BJ (cell line): ENCODE results near the gene CARMIL1. TPM values are rescaled to one million over a fixed set of nuclear protein-coding genes. Genes with fewer than 3 reads are reported as not detected.
"Not testable (repeated sequence)": the region's sequence is repeated elsewhere in the genome, so short reads cannot be mapped to it uniquely, and the experiment has no call there.

Experiments used
- CTCF ChIA-PET: fragments of 350-600 bp; formaldehyde crosslinking; extraction: SDS; loops from one replicate; lab custom pipeline; 2021; ENCODE audit warnings: antibody characterized with exemption, inconsistent platforms; lab: Yijun Ruan, JAX
- POLR2A ChIA-PET: fragments of 300-600 bp; sonication (Branson Sonifier 250); formaldehyde crosslinking; extraction: SDS; loops from one replicate; lab custom pipeline; 2021; ENCODE audit warnings: antibody characterized with exemption; lab: Charles Lee
- DNase-seq: peaks from one replicate; pipeline ENCODE4 v3.0.0-alpha.2; 2011; ENCODE audit warnings: low read depth
- H3K27me3 ChIP-seq: 2 replicates; pipeline ENCODE4 v1.6.0; 2011; ENCODE audit warnings: low read length; ENCODE audit not compliant: control insufficient read depth, insufficient read depth
- H3K36me3 ChIP-seq: 2 replicates; pipeline ENCODE4 v1.5.1; 2011; ENCODE audit warnings: low read length; ENCODE audit not compliant: control insufficient read depth, insufficient read depth
- H3K4me3 ChIP-seq: 2 replicates; pipeline ENCODE4 v1.5.1; 2011; ENCODE audit warnings: low read depth, mild to moderate bottlenecking, control low read depth, low read length
- CTCF ChIP-seq: IDR thresholded peaks from 2 replicates; pipeline ENCODE4 v1.5.1; 2011; ENCODE audit warnings: low read depth, mild to moderate bottlenecking, control low read depth, inconsistent platforms, low read length, moderate library complexity; ENCODE audit not compliant: insufficient read depth
- polyA plus RNA-seq: library from polyadenylated mRNA; depleted of rRNA; stranded (reverse); fragments of >200 nt; gene quantifications from 2 replicates; pipeline ENCODE4 v1.2.3, GENCODE V29; 2011

Gene CARMIL1
- polyA plus RNA-seq, 1 experiment: 3.7 TPM

GRCh38 chr6:25296217-25296905 lies 17.2 kb downstream of the CARMIL1 start:
- Histone ChIP-seq H3K4me3 (no peak overlapping the region), H3K36me3 (0 out of 2 replicates have a peak, but pooled peaks cover 1% of the 10 kb centered on the region), H3K27me3 (no peaks in the 10 kb centered on the region)
- CTCF ChIA-PET: interaction anchor here (1.1 to 1.7 kb wide), 3 partner anchors 16 to 31 kb away, joined by 3 to 10 read pairs (median 6); partner anchors contain the start of gene CARMIL1
- no peak for DNase-seq
- POLR2A ChIA-PET: interaction anchor here (0.6 kb wide), 1 partner anchor 17 kb away, joined by 24 read pairs; no protein-coding TSS in a partner anchor
- no peak for TF ChIP-seq CTCF

- DNase-seq: peak; percentile 17
- H3K27me3 ChIP-seq: no peaks in the 10 kb centered on the region
- no peak overlapping the region for H3K4me3 ChIP-seq
- CTCF ChIA-PET: interaction anchor here (1.1 to 1.7 kb wide), 2 partner anchors 17 to 32 kb away, joined by 6 to 10 read pairs; partner anchors contain the start of gene CARMIL1
- TF ChIP-seq CTCF: no peak
- POLR2A ChIA-PET: interaction anchor here (0.6 kb wide), 1 partner anchor 16 kb away, joined by 24 read pairs; no protein-coding TSS in a partner anchor
- 0 out of 2 replicates have a peak, but pooled peaks cover 1% of the 10 kb centered on the region for H3K36me3 ChIP-seq
These were observed 17.9 kb downstream of the CARMIL1 start for GRCh38 chr6:25297039-25297441.

- CTCF ChIA-PET: no interaction called here
- Histone ChIP-seq H3K36me3 (0 out of 2 replicates have a peak, but pooled peaks cover 1% of the 10 kb centered on the region), H3K4me3 (no peak overlapping the region), H3K27me3 (no peaks in the 10 kb centered on the region)
- TF ChIP-seq CTCF: no peak
- no peak for DNase-seq
- POLR2A ChIA-PET: no interaction called here
These were observed 18.8 kb downstream of the CARMIL1 start for GRCh38 chr6:25297823-25298522.

DNA sequence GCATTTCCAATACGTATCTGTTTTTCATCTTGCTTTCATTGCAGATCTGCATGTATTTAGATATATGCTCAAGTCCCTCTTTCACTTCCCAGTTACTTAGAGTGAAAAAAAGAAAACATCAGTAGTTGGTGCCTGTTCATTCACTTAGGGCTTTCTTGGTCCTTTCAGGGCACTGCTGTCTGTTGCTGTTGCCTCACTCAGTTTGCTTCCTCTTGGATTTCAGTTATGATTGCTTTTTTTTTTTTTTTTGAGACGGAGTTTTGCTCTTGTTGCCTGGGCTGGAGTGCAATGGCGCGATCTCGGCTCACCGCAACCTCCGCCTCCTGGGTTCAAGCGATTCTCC lies 19.3 kb downstream of the CARMIL1 start:
- H3K4me3 ChIP-seq, DNase-seq, POLR2A ChIA-PET, H3K36me3 ChIP-seq, H3K27me3 ChIP-seq, CTCF ChIA-PET: not testable (repeated sequence)

GRCh38 chr6:25301362-25301761 lies 22.2 kb downstream of the CARMIL1 start:
- DNase-seq: no peak
- no peak for TF ChIP-seq CTCF
- ChIA-PET CTCF (interaction anchor here (0.9 kb wide), 1 partner anchor 9 kb away, joined by 3 read pairs; no protein-coding TSS in a partner anchor), POLR2A (no interaction called here)
- H3K27me3 ChIP-seq: no peaks in the 10 kb centered on the region
- H3K36me3 ChIP-seq: no peaks in the 10 kb centered on the region
- H3K4me3 ChIP-seq: no peak overlapping the region
